ENCODE data around the gene RNF112.

Gene RNF112

GRCh38 chr17:19448341-19449268, 37.6 kb downstream of the RNF112 start:
- no peak for DNase-seq (ENCODE audit: low read depth)
- TF ChIP-seq, protein P1, sequence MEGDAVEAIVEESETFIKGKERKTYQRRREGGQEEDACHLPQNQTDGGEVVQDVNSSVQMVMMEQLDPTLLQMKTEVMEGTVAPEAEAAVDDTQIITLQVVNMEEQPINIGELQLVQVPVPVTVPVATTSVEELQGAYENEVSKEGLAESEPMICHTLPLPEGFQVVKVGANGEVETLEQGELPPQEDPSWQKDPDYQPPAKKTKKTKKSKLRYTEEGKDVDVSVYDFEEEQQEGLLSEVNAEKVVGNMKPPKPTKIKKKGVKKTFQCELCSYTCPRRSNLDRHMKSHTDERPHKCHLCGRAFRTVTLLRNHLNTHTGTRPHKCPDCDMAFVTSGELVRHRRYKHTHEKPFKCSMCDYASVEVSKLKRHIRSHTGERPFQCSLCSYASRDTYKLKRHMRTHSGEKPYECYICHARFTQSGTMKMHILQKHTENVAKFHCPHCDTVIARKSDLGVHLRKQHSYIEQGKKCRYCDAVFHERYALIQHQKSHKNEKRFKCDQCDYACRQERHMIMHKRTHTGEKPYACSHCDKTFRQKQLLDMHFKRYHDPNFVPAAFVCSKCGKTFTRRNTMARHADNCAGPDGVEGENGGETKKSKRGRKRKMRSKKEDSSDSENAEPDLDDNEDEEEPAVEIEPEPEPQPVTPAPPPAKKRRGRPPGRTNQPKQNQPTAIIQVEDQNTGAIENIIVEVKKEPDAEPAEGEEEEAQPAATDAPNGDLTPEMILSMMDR (IDR thresholded peaks at IDR 0.05; ENCODE audit: low read depth, low read length, missing control alignments), result no peak
- no peak overlapping the region for H3K4me3 ChIP-seq (ENCODE audit: low read depth, low read length)

- no peak overlapping the region for H3K4me3 ChIP-seq (ENCODE audit: low read depth, low read length)
- TF ChIP-seq, protein P1 (IDR thresholded peaks at IDR 0.05; ENCODE audit: low read depth, low read length, missing control alignments), result no peak
- no peak for DNase-seq (ENCODE audit: low read depth)
Observed at GRCh38 chr17:19449656-19450055, 38.6 kb downstream of the RNF112 start.

DNA sequence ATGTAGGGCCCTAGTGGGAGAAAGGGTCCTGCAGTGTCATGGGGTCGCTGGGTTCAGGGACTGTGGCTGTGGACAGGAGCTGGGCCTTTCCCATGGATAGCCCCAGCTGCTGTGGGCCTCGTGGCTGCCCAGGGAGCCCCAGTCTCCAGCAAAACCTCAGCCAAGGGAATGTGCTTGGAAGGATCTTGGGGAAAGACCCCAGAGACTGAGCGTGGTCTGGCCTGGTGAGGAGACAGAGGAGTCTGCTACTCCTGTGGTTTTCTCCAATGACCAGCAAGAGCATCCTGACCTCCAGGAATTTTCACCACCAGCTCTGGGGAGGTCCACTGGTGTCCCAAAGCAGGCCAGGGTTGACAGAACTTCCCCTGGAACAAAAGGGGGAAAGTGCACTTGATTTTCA, 42.3 kb downstream of the RNF112 start:
- H3K4me3 ChIP-seq (ENCODE audit: low read depth, low read length), result no peak overlapping the region
- no peak for DNase-seq (ENCODE audit: low read depth)
- TF ChIP-seq, protein P1 (IDR thresholded peaks at IDR 0.05; ENCODE audit: low read depth, low read length, missing control alignments), result no peak

DNA sequence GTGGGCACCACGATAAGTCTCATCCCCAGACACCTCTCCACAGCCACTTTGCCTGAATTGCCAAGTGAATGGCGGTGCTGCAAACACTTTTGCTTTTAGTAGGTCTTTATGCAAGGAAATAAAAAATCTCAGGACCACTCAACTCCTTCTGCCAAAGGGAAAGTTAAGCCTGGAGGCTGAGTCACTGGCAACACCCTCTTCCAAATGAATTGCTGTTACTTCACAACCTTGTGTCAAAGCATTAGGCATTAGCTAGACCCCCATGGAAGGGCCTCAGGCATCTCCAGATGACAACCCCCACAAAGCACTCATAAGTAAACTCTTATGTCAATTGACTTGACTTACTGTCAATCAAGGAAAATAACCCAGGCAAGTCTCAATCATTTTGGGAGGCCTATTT, 43.0 kb downstream of the RNF112 start:
- no peak for DNase-seq (ENCODE audit: low read depth)

DNA sequence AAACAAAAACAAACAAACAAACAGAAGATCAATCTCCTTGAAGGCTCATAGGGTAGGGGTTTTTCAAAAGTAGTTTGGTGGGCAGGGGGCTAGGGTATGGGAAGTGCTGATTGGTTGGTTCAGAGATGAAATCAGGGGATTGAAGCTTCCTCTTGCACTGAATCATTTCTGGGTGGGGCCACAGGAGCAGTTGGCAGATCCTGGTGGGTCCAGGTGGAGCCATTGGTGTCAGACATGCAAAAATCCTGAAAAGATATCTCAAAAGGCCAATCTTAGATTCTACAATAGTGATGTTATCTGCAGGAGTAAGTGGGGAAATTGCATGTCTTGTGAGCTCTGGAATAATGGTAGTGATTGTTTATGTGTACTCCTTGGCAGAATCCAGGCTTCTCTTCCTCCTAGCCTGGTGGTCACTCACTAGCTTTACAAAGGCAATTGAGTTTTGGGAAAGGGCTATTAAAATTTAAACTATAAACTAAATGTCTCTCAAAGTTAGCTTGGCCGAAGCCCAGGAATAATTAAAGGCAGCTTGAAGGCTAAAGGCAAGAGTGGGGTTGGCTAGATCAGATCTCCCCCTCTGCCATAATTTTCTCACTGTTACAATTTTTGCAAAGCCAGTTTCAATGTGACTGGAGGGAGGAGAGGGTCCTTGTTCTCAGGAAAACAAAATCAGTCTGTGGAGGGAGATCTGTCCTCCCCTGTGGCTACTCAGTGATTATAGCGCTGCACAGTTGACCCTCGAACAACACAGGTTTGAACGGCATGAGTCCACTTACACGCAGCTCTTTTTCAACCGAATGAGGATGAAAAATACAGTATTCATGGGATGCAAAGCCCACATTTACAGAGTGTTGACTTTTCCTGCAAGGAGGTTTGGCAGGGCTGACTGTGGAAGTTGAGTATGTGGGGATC, 45.2 kb downstream of the RNF112 start:
- no peak overlapping the region for H3K4me3 ChIP-seq (ENCODE audit: low read depth, low read length)
- TF ChIP-seq, protein P1 (IDR thresholded peaks at IDR 0.05; ENCODE audit: low read depth, low read length, missing control alignments), result no peak
- no peak for DNase-seq (ENCODE audit: low read depth)

More for the DNA sequence above, 43.0 kb downstream of the RNF112 start:
- TF ChIP-seq, protein P1 (IDR thresholded peaks at IDR 0.05; ENCODE audit: low read depth, low read length, missing control alignments), result no peak
- H3K4me3 ChIP-seq (ENCODE audit: low read depth, low read length), result no peak overlapping the region

- TF ChIP-seq, protein P1 (IDR thresholded peaks at IDR 0.05; ENCODE audit: low read depth, low read length, missing control alignments), result no peak
- no peak for DNase-seq (ENCODE audit: low read depth)
- no peak overlapping the region for H3K4me3 ChIP-seq (ENCODE audit: low read depth, low read length)
Observed at GRCh38 chr17:19457046-19457445, 46.0 kb downstream of the RNF112 start.
